GM04504 (cell line): Measurements from ENCODE around the gene MZB1.
"Not testable (repeated sequence)": the region's sequence is repeated elsewhere in the genome, so short reads cannot be mapped to it uniquely, and the experiment has no call there.

ENCODE experiments used
- DNase-seq: peaks from one replicate; pipeline ENCODE4 v3.0.0-alpha.2; 2012; ENCODE audit warnings: low read depth

The MZB1 gene

GRCh38 chr5:139374909-139375308 lies 14.8 kb downstream of the MZB1 start:
- DNase-seq: no peak

GRCh38 chr5:139371482-139372435 lies 18.0 kb downstream of the MZB1 start:
- no peak for DNase-seq

GRCh38 chr5:139369181-139369580 lies 20.5 kb downstream of the MZB1 start:
- no peak for DNase-seq

- no peak for DNase-seq
These were observed 21.1 kb downstream of the MZB1 start for GRCh38 chr5:139368613-139369012.

- DNase-seq: no peak
These were observed 25.2 kb downstream of the MZB1 start for GRCh38 chr5:139364466-139364865.

GRCh38 chr5:139363937-139364336 lies 25.8 kb downstream of the MZB1 start:
- no peak for DNase-seq

GRCh38 chr5:139361835-139362429 lies 27.8 kb downstream of the MZB1 start:
- DNase-seq: no peak

GRCh38 chr5:139360384-139360783 lies 29.3 kb downstream of the MZB1 start:
- DNase-seq: no peak

- DNase-seq: no peak
These were observed 31.6 kb downstream of the MZB1 start for GRCh38 chr5:139358064-139358463.

- DNase-seq: not testable (repeated sequence)
These were observed 33.8 kb downstream of the MZB1 start for GRCh38 chr5:139355900-139356299.

GRCh38 chr5:139354186-139354585 lies 35.5 kb downstream of the MZB1 start:
- no peak for DNase-seq

GRCh38 chr5:139347863-139348262 lies 41.9 kb downstream of the MZB1 start:
- not testable (repeated sequence) for DNase-seq

GRCh38 chr5:139345442-139345841 lies 44.3 kb downstream of the MZB1 start:
- not testable (repeated sequence) for DNase-seq

- no peak for DNase-seq
These were observed 45.5 kb downstream of the MZB1 start for GRCh38 chr5:139344177-139344576.

- DNase-seq: no peak
These were observed 46.2 kb downstream of the MZB1 start for GRCh38 chr5:139343476-139343875.

- DNase-seq: no peak
These were observed 47.3 kb downstream of the MZB1 start for GRCh38 chr5:139342423-139342723.

- DNase-seq: peak; percentile 95
These were observed 47.9 kb downstream of the MZB1 start, which contains the start of gene PAIP2 for GRCh38 chr5:139341689-139342422. Gene PAIP2, plus strand, starts transcription at chr5:139341854. Its CDS starts 21,931 bp downstream, at chr5:139363785.

- DNase-seq: no peak
These were observed 48.5 kb downstream of the MZB1 start for GRCh38 chr5:139341187-139341688.

GRCh38 chr5:139340051-139340450 lies 49.7 kb downstream of the MZB1 start:
- DNase-seq: no peak
